ENCODE measurements around the gene AFP.

- TF ChIP-seq CTCF (IDR thresholded peaks at IDR 0.05) (no peak), KDM5A (IDR thresholded peaks at IDR 0.05) (no peak), REST (IDR thresholded peaks at IDR 0.05) (no peak)
Measured at GRCh38 chr4:73460913-73461522, 25.0 kb downstream of the AFP start.
